Peyer's patch (tissue), 4 donors: Measurements from ENCODE around the gene GFAP.

Experiments
- CTCF ChIP-seq, 6 experiments: fragments of 450-650 bp in 4 of 6; fragments of 200-600 bp in 2 of 6; sonication (generic) in 1 of 6; IDR thresholded peaks; one replicate each; pipeline ENCODE4 v1.5.1; 2017 to 2019; ENCODE audit warnings: antibody characterized with exemption in 6 of 6, mild to moderate bottlenecking in 3 of 6, moderate library complexity in 1 of 6
- POLR2A ChIP-seq, 2 donors: fragments of 450-650 bp; IDR thresholded peaks; one replicate each; pipeline ENCODE4 v1.5.1; 2017; ENCODE audit warnings: antibody characterized with exemption in 2 of 2, mild to moderate bottlenecking in 2 of 2, moderate library complexity in 2 of 2

- TF ChIP-seq CTCF (IDR thresholded peaks at IDR 0.05) (no peak), POLR2A (IDR thresholded peaks at IDR 0.05) (no peak)
Measured at GRCh38 chr17:44908761-44909326, 6.5 kb downstream of the GFAP start.
